Fibroblast of the aortic adventitia (primary cell): ENCODE results near the gene ZSCAN12. TPM values are rescaled to one million over a fixed set of nuclear protein-coding genes. Genes with fewer than 3 reads are reported as not detected.

ENCODE experiments used
- DNase-seq: peaks from one replicate; pipeline ENCODE4 v3.0.0-alpha.2; 2010; ENCODE audit warnings: low read depth
- H3K4me3 ChIP-seq: 2 replicates; pipeline ENCODE4 v1.5.1; 2011; ENCODE audit warnings: low read depth, mild to moderate bottlenecking, control low read depth, low read length, moderate library complexity
- total RNA-seq: library from RNA; depleted of rRNA; stranded (reverse); fragments of >200 nt; gene quantifications from 2 replicates; pipeline ENCODE4 v1.2.3, GENCODE V29; 2012; ENCODE audit warnings: low replicate concordance
- TF ChIP-seq, protein P1 (sequence below): IDR thresholded peaks from 2 replicates; pipeline ENCODE4 v1.5.1; 2011; ENCODE audit warnings: mild to moderate bottlenecking, low read length, control low read depth, inconsistent platforms; ENCODE audit not compliant: insufficient read depth

ZSCAN12 gene
- total RNA-seq, 1 donor = 6.5 TPM

DNA sequence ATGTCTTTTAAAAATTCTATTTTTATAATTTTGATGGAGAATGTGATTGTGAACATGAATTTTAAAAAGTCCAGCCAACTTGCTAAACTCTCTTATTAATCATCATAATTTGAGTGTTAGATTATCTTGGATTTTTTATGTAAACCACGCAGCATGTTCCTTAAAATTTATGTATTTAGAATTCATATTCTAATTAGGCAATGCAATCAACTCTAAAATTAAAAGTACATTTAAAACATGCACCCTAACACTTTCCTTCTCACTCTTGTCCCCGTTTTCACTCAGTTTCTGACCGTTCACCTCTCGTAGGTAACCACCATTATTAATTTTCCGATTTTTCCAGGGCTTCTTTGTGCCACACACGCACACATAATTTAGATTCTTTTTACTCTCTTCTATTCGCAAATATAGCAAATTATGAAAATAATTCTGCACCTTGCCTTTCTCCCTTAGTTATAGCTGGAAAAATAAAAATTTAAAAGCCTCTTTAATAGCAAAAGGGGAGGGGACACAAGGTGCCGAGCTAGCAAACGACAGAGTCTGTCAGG is 50.1 kb downstream of the ZSCAN12 start:
- peak overlapping the region; percentile 87 for H3K4me3 ChIP-seq
- DNase-seq = no peak
- TF ChIP-seq, protein P1, sequence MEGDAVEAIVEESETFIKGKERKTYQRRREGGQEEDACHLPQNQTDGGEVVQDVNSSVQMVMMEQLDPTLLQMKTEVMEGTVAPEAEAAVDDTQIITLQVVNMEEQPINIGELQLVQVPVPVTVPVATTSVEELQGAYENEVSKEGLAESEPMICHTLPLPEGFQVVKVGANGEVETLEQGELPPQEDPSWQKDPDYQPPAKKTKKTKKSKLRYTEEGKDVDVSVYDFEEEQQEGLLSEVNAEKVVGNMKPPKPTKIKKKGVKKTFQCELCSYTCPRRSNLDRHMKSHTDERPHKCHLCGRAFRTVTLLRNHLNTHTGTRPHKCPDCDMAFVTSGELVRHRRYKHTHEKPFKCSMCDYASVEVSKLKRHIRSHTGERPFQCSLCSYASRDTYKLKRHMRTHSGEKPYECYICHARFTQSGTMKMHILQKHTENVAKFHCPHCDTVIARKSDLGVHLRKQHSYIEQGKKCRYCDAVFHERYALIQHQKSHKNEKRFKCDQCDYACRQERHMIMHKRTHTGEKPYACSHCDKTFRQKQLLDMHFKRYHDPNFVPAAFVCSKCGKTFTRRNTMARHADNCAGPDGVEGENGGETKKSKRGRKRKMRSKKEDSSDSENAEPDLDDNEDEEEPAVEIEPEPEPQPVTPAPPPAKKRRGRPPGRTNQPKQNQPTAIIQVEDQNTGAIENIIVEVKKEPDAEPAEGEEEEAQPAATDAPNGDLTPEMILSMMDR = no peak

DNA sequence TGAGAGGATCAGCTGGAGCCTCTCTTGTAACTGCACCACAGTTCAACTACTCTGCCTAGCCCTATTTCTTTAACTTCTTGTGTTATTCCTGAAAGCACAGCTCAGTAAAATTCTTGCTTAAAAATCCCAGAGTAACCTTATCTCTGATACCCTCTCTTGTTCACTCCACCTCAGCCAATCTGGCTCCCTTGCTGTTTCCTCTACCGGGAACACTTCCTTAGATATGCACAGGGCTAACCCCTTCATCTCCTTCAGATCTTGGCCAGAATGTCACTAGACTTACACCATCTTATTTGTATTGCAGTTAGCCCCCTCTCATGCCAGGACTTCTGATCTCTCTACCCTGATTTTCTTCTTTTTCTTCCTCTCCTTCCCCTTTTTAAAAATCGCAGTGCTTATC is 52.4 kb downstream of the ZSCAN12 start:
- H3K4me3 ChIP-seq = no peak overlapping the region

DNA sequence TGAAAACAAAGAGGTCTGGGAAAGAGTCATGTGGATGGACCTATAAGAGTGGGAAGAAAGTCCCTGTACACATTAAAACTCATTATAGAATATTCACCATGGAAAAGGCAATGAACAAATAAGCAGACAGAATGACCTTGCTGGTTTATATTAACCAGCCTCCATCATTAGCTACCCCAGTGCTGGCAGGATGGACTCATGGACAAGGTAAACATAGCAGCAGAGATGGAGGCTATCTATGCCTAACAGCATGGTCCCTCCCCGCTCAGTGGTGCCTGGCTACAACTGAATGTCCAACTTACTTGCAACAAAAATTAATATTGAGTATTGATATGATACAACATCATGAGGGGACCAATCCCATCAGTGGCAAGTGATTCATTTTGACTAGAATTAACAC is 54.3 kb downstream of the ZSCAN12 start:
- TF ChIP-seq, protein P1 = no peak
- DNase-seq = no peak
- no peak overlapping the region for H3K4me3 ChIP-seq

More for the DNA sequence above, 52.4 kb downstream of the ZSCAN12 start:
- TF ChIP-seq, protein P1 = no peak
- no peak for DNase-seq

DNA sequence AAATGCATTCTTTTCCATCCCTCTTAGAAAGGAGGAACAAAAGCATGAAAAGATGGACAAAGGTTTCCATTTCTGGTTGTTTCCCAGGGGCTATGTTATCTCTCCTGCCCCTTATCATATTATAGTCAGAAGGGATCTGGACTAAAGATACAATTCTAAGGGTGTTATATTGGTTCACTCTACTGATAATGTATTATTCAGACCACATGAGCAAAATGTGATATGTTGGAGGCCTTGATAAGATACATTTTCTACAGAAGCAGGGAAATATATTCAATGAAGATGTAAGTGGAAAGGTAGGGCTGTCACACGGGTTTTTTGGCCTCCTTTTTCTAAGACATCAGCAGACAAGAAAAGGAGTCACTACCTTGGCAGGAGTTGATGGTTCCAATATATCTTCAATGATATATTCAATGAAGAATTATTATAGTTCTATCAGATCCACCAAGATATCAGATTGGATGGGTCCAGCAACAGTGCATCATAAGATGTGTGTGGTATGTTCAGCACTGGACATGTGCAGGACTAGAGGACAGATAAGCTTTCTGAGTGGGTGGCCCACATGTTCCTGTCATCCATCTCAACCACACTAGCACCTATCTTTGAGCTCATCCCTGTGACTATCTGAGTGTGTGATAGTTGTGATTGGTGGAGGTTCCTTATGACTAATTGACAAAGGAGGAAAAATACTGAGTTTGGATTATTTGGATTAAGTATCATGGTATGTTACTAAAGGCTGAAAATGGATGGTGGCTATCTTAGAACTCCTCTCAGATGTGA is 55.5 kb downstream of the ZSCAN12 start:
- DNase-seq = no peak
- TF ChIP-seq, protein P1 = no peak
- H3K4me3 ChIP-seq = no peak overlapping the region

DNA sequence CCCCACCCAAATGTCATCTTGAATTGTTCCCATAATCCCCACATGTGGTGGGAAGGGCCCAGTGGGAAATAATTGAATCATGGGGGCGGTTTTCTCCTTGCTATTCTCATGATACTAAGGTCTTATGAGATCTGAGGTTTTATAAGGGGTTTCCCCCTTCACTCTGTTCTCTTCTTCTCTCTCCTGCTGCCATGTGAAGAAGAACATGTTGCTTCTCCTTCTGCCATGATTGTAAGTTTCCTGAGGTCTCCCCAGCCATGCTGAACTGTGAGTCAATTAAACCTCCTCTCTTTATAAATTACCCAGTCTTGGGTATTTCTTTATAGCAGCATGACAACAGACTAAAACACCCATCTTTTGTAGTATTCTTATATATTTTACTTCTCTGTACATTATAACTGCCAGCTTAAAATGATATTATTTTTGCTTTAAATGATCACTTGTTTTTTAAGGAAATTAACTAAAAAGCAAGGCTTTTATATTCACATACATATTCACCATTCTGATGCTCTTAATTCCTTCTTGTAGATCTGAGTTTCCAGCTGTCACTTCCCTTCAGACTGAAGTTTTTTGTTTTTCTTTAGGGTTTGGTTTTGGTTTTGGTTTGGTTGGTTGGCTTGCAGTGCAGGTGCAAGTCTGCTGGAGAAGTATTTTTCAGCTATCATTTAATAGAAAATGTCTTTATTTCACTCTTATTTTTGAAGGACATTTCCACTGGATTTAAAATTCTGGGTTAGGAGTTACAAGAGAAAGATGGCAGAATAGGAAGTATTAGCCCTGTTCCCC is 59.0 kb downstream of the ZSCAN12 start:
- TF ChIP-seq, protein P1 = no peak
- H3K4me3 ChIP-seq = no peak overlapping the region
- DNase-seq = no peak

DNA sequence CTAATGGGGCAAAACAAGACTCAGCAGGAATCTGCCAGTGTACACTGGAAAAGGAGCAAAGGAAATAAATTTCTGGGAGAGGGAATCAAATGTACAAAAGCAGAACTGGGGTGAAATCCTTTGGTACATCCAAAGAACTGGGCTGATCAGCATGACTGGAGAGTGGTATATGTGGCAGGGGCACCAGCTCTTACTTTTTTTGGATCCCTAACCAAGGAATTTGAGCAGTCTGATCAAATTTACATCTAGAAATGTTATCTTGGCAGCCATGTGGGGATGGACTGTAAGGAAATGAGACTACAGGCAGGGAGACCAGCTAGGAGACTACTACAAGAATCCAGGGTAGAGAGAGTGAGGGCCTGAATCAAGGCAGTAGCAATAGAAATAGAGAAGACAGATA is 62.4 kb downstream of the ZSCAN12 start:
- DNase-seq = no peak
- TF ChIP-seq, protein P1 = no peak
- H3K4me3 ChIP-seq = no peak overlapping the region
